GM12878 (cell line): Measurements from ENCODE around the gene SORBS1. TPM values are rescaled to one million over a fixed set of nuclear protein-coding genes. Genes with fewer than 3 reads are reported as not detected.

Source experiments
- BACH1 ChIP-seq: fragments of 450-650 bp; IDR thresholded peaks from 2 replicates; pipeline ENCODE4 v1.6.1; 2017; ENCODE audit warnings: mild to moderate bottlenecking, borderline replicate concordance
- BCLAF1 ChIP-seq: fragments of 450-650 bp; IDR thresholded peaks from 2 replicates; pipeline ENCODE4 v1.6.1; 2017; ENCODE audit warnings: antibody characterized with exemption, mild to moderate bottlenecking, moderate library complexity
- CBFB ChIP-seq: IDR thresholded peaks from 2 replicates; pipeline ENCODE4 v1.6.1; 2016; ENCODE audit warnings: antibody characterized with exemption, low read depth
- ESRRA ChIP-seq: IDR thresholded peaks from 2 replicates; pipeline ENCODE4 v1.6.1; 2012; ENCODE audit warnings: mild to moderate bottlenecking, low read length, improper control_type of control experiment
- FOXM1 ChIP-seq: IDR thresholded peaks from 2 replicates; pipeline ENCODE4 v1.6.1; 2012; ENCODE audit warnings: low read depth, mild to moderate bottlenecking, inconsistent platforms, low read length, moderate library complexity
- IKZF2 ChIP-seq, 2 experiments: fragments of 450-650 bp; IDR thresholded peaks; 2 replicates each; pipeline ENCODE4 v1.6.1; 2017; ENCODE audit warnings: mild to moderate bottlenecking in 2 of 2, moderate library complexity in 2 of 2
- MTA2 ChIP-seq: fragments of 450-650 bp; IDR thresholded peaks from 2 replicates; pipeline ENCODE4 v1.6.1; 2016; ENCODE audit warnings: low read depth, mild to moderate bottlenecking, moderate library complexity
- MTA3 ChIP-seq: IDR thresholded peaks from 2 replicates; pipeline ENCODE4 v1.6.1; 2012; ENCODE audit warnings: low read length, inconsistent platforms, borderline replicate concordance
- MYB ChIP-seq: fragments of 150-350 bp; IDR thresholded peaks from 2 replicates; pipeline ENCODE4 v1.6.1; 2014; ENCODE audit warnings: mild to moderate bottlenecking, low read depth, low read length, borderline replicate concordance
- NFXL1 ChIP-seq: fragments of 450-650 bp; IDR thresholded peaks from 2 replicates; pipeline ENCODE4 v1.6.1; 2017; ENCODE audit warnings: antibody characterized with exemption, mild to moderate bottlenecking, borderline replicate concordance
- PKNOX1 ChIP-seq: fragments of 450-650 bp; IDR thresholded peaks from 2 replicates; pipeline ENCODE4 v1.6.1; 2016; ENCODE audit warnings: mild to moderate bottlenecking
- RAD51 ChIP-seq: fragments of 450-650 bp; IDR thresholded peaks from 2 replicates; pipeline ENCODE4 v1.6.1; 2016; ENCODE audit warnings: moderate library complexity, mild to moderate bottlenecking, inconsistent platforms
- SMC3 ChIP-seq: IDR thresholded peaks from 2 replicates; pipeline ENCODE4 v1.6.1; 2011; ENCODE audit warnings: low read length, improper control_type of control experiment, borderline replicate concordance
- SRF ChIP-seq, 2 experiments: IDR thresholded peaks; 2 replicates each; pipeline ENCODE4 v1.6.1; 2011; ENCODE audit warnings: low read depth in 2 of 2, low read length in 2 of 2, mild to moderate bottlenecking in 1 of 2, moderate library complexity in 1 of 2
- TBL1XR1 ChIP-seq: IDR thresholded peaks from 2 replicates; pipeline ENCODE4 v1.6.1; 2012; ENCODE audit warnings: low read depth, low read length, improper control_type of control experiment
- TCF7 ChIP-seq: IDR thresholded peaks from 2 replicates; pipeline ENCODE4 v1.6.1; 2014; ENCODE audit warnings: antibody characterized with exemption, borderline replicate concordance
- WRNIP1 ChIP-seq: IDR thresholded peaks from 2 replicates; pipeline ENCODE4 v1.6.1; 2011; ENCODE audit warnings: low read depth, low read length, improper control_type of control experiment, borderline replicate concordance
- ZNF592 ChIP-seq: fragments of 450-650 bp; IDR thresholded peaks from 2 replicates; pipeline ENCODE4 v1.6.1; 2017; ENCODE audit warnings: mild to moderate bottlenecking, moderate library complexity
- polyA plus RNA-seq, 11 experiments: library from polyadenylated mRNA; depleted of rRNA in 4 of 11; unstranded in 6 of 11; stranded (reverse) in 5 of 11; fragments of >200 nt; fragmentation: Nextera tagmentation in 4 of 11; fragmentation: Illumina TruSeq in 1 of 11; extraction: Ambion mirVana in 4 of 11; extraction: Trizol in 1 of 11; gene quantifications; 1 replicate in 1 of 11; 2 replicates in 10 of 11; pipeline versions ENCODE4 v1.2.1 to v1.2.3, GENCODE V29; 2011 to 2016; ENCODE audit warnings: inconsistent platforms in 2 of 11, missing spikeins in 2 of 11, low read depth in 1 of 11
- total RNA-seq, 4 experiments: library from RNA; depleted of rRNA in 3 of 4; stranded (reverse); fragments of >200 nt in 3 of 4; fragmentation: Illumina TruSeq in 1 of 4; extraction: Trizol in 1 of 4; gene quantifications; 2 replicates each; pipeline versions ENCODE4 v1.2.1 to v1.2.3, GENCODE V29; 2013 to 2021
- TF ChIP-seq, protein P1 (sequence below): fragments of 450-650 bp; formaldehyde crosslinking; IDR thresholded peaks from 2 replicates; pipeline ENCODE4 v1.4.0; 2020; ENCODE audit warnings: mild to moderate bottlenecking, moderate library complexity

SORBS1 gene
- total and polyA plus RNA-seq, 10 of the 15 experiments (the other 5 are each of a cell fraction or from before 2014, with no cell fraction given): 0.13 to 0.75 (median 0.39) TPM

DNA sequence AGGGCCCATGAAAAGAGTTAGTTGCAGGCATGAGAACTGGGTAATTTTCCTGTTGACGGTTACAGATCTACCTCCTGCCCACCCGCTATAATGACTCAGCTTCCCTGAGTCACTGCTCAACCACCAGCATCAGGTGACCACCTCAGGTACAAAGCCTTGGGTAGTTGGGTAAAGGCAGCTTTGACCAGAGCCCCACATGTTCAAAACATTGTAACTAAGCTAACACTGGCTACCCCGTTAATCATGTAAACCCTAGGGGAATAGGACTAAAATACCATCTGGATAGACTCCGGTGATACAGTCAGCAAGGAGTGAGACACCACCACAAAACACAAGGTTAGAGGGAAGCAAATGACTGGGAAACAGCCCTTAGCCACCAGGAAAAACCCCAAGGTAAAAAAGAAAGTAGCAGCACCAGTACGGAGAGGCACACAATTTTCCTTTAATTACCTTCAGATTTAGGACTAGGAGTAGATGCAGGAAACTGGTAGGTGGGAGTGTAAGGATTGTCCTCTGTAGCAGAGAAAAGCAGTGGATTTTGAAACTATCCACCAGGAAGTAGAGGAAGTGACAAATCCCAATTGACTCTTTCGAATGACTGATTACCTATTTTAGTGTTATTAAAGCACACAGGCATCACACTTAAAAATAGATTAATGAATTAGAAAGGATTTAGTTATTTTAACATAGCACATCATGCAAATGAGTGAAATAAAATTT, 166.8 kb downstream of the SORBS1 start (continued):
- TF ChIP-seq BCLAF1: no peak
- TF ChIP-seq CBFB: peak; percentile 58; the same call in 1 of the 2 replicates
- TF ChIP-seq, protein P1, sequence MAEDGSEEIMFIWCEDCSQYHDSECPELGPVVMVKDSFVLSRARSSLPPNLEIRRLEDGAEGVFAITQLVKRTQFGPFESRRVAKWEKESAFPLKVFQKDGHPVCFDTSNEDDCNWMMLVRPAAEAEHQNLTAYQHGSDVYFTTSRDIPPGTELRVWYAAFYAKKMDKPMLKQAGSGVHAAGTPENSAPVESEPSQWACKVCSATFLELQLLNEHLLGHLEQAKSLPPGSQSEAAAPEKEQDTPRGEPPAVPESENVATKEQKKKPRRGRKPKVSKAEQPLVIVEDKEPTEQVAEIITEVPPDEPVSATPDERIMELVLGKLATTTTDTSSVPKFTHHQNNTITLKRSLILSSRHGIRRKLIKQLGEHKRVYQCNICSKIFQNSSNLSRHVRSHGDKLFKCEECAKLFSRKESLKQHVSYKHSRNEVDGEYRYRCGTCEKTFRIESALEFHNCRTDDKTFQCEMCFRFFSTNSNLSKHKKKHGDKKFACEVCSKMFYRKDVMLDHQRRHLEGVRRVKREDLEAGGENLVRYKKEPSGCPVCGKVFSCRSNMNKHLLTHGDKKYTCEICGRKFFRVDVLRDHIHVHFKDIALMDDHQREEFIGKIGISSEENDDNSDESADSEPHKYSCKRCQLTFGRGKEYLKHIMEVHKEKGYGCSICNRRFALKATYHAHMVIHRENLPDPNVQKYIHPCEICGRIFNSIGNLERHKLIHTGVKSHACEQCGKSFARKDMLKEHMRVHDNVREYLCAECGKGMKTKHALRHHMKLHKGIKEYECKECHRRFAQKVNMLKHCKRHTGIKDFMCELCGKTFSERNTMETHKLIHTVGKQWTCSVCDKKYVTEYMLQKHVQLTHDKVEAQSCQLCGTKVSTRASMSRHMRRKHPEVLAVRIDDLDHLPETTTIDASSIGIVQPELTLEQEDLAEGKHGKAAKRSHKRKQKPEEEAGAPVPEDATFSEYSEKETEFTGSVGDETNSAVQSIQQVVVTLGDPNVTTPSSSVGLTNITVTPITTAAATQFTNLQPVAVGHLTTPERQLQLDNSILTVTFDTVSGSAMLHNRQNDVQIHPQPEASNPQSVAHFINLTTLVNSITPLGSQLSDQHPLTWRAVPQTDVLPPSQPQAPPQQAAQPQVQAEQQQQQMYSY (CRISPR knock-in tag): no peak
- peak; percentile 83 for TF ChIP-seq RAD51
- TF ChIP-seq BACH1: peak; percentile 95
- TF ChIP-seq PKNOX1: no peak
- TF ChIP-seq SRF (IDR thresholded peaks at IDR 0.05; ENCODE audit: low read depth in 2 of 2, low read length in 2 of 2): 0 out of 4 replicates have a peak, but pooled peaks of 1 of the 2 experiments have one; percentile 31
- peak; percentile 42 for TF ChIP-seq MTA2
- TF ChIP-seq ZNF592: no peak
- TF ChIP-seq MYB: no peak
- no peak for TF ChIP-seq SMC3
- no peak for TF ChIP-seq ESRRA
- no peak for TF ChIP-seq TBL1XR1
- TF ChIP-seq MTA3: no peak
- no peak for TF ChIP-seq WRNIP1
- TF ChIP-seq IKZF2 (IDR thresholded peaks at IDR 0.05): peak in 1 of 2 experiments; percentile 57; a peak in 2 of 4 replicates
- no peak for TF ChIP-seq TCF7
- peak; percentile 88; the same call in 1 of the 2 replicates for TF ChIP-seq FOXM1
- TF ChIP-seq NFXL1: no peak
